GM19025 (cell line): Measurements from ENCODE around the gene CPN2.

Experiments used
- ATAC-seq: cut with Tn5 transposase; IDR thresholded peaks from one replicate; pipeline ENCODE4 v1.9.1; 2021; ENCODE audit warnings: mild to moderate bottlenecking, low read depth, moderate library complexity; ENCODE audit not compliant: unreplicated experiment

The CPN2 gene

GRCh38 chr3:194300382-194300758 is 50.8 kb downstream of the CPN2 start:
- ATAC-seq: no peak

GRCh38 chr3:194298331-194299227 is 52.5 kb downstream of the CPN2 start:
- no peak for ATAC-seq

- ATAC-seq: no peak
These were observed 54.5 kb downstream of the CPN2 start for GRCh38 chr3:194296454-194297263.

- no peak for ATAC-seq
These were observed 56.3 kb downstream of the CPN2 start for GRCh38 chr3:194294895-194295214.

- no peak for ATAC-seq
These were observed 56.8 kb downstream of the CPN2 start for GRCh38 chr3:194294199-194294894.

- ATAC-seq: no peak
These were observed 57.5 kb downstream of the CPN2 start for GRCh38 chr3:194293546-194294198.

GRCh38 chr3:194292331-194292730 is 58.8 kb downstream of the CPN2 start:
- no peak for ATAC-seq
